OCI-LY1 (cell line): ENCODE measurements around the gene RELA.

Experiments used
- H2AFZ ChIP-seq: fragments of 200-600 bp; sonication (generic), shearing (Covaris generic); 2 replicates; pipeline ENCODE4 v1.6.0; 2014; ENCODE audit warnings: antibody characterized with exemption, mild to moderate bottlenecking, low read length
- H3F3A ChIP-seq: fragments of 200-600 bp; sonication (generic), shearing (Covaris generic); 2 replicates; pipeline ENCODE4 v1.6.0; 2014; ENCODE audit warnings: mild to moderate bottlenecking, antibody characterized with exemption, low read length, moderate library complexity; ENCODE audit not compliant: insufficient read depth
- H3K27ac ChIP-seq: fragments of 200-600 bp; sonication (generic); 2 replicates; pipeline ENCODE4 v1.5.1; 2014; ENCODE audit warnings: low read length, mixed run types, mild to moderate bottlenecking, low read depth; ENCODE audit not compliant: poor library complexity, severe bottlenecking
- H3K27me3 ChIP-seq: fragments of 200-600 bp; sonication (generic); 2 replicates; pipeline ENCODE4 v1.6.0; 2014; ENCODE audit warnings: antibody characterized with exemption, mild to moderate bottlenecking, low read length, moderate library complexity; ENCODE audit not compliant: insufficient read depth
- H3K36me3 ChIP-seq: fragments of 200-600 bp; sonication (generic); 2 replicates; pipeline ENCODE4 v1.6.1; 2014; ENCODE audit warnings: mild to moderate bottlenecking, antibody characterized with exemption, low read length, moderate library complexity, mixed read lengths; ENCODE audit not compliant: insufficient read depth
- H3K4me1 ChIP-seq: fragments of 200-600 bp; sonication (generic); 2 replicates; pipeline ENCODE4 v1.5.1; 2014; ENCODE audit warnings: mild to moderate bottlenecking, low read length, moderate library complexity; ENCODE audit not compliant: insufficient read depth, severe bottlenecking
- H3K4me2 ChIP-seq: fragments of 200-600 bp; sonication (generic), shearing (Covaris generic); 2 replicates; pipeline ENCODE4 v1.6.1; 2014; ENCODE audit warnings: low read length
- H3K4me3 ChIP-seq: fragments of 200-600 bp; sonication (generic); 2 replicates; pipeline ENCODE4 v1.5.1; 2014; ENCODE audit warnings: low read length, low read depth, mild to moderate bottlenecking, mixed read lengths; ENCODE audit not compliant: poor library complexity, severe bottlenecking
- H3K79me2 ChIP-seq: fragments of 200-600 bp; shearing (Covaris generic); 2 replicates; pipeline ENCODE4 v1.6.1; 2016; ENCODE audit warnings: mixed run types, low read length, mixed read lengths; ENCODE audit not compliant: insufficient read depth
- H3K9ac ChIP-seq: fragments of 200-600 bp; sonication (generic), shearing (Covaris generic); 2 replicates; pipeline ENCODE4 v1.6.1; 2014; ENCODE audit warnings: mild to moderate bottlenecking, low read length, mixed read lengths
- H3K9me2 ChIP-seq: fragments of 200-600 bp; sonication (generic), shearing (Covaris generic); 2 replicates; pipeline ENCODE4 v1.6.1; 2014; ENCODE audit warnings: low read depth, mild to moderate bottlenecking, low read length, mixed read lengths
- H3K9me3 ChIP-seq: fragments of 200-600 bp; shearing (Covaris generic); 2 replicates; pipeline ENCODE4 v1.6.1; 2014; ENCODE audit warnings: low read length, mixed read lengths
- H4K20me1 ChIP-seq: fragments of 200-600 bp; sonication (generic), shearing (Covaris generic); 2 replicates; pipeline ENCODE4 v1.6.0; 2016; ENCODE audit warnings: mild to moderate bottlenecking, low read length; ENCODE audit not compliant: insufficient read depth
- EZH2 ChIP-seq: fragments of 200-600 bp; sonication (generic), shearing (Covaris generic); IDR thresholded peaks from 2 replicates; pipeline ENCODE4 v1.8.0; 2017; ENCODE audit warnings: borderline replicate concordance, mixed run types, mild to moderate bottlenecking, antibody characterized with exemption, low read length, moderate library complexity, mixed read lengths
- TF ChIP-seq, protein P1 (sequence below): fragments of 200-600 bp; sonication (generic), shearing (Covaris generic); IDR thresholded peaks from 2 replicates; pipeline ENCODE4 v1.5.1; 2017; ENCODE audit warnings: mild to moderate bottlenecking, antibody characterized with exemption, low read length, moderate library complexity, mixed read lengths

RELA gene

DNA sequence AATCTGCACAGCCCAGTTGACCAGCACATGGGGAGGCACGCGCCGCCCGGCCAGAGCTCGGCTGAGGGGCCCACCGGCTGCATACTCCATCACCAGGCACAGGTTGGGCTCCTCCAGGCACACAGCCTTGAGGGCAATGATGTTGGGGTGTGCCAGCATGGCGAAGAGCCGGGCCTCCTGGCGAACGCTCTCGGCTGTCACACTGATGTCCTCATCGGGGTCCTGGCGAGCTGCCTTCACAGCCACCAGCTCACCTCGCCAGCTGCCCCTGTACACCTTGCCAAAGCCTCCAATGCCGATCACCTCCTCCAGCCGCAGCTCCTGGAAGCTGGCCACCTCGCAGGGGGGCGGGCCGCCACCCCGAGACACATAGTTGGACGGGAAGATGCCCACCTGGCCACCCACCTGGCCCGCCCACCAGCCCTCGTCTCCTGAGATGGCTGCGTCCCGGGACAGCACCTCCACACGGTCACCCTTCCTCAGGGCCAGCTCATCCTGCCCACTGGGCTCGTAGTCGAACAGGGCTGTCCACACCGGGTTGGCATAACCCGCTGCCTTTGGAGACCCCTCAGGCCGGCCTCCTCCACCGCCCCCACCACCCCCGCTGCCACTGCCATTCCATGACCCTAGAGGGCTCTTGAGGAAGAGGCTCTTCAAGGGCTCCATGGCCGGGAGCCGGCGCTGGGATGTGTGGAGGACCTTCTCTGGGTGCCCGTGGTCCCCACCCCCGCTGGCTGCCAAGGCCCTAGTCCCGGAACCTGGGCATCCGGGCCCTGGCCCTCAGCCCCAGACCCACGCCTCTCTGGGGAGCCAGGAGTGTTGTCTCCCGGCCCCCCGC lies 49.4 kb downstream of the RELA start:
- peaks cover 9% of the 10 kb centered on the region; the same call in 1 of the 2 replicates for H3K79me2 ChIP-seq
- TF ChIP-seq EZH2, result no peak
- TF ChIP-seq, protein P1, sequence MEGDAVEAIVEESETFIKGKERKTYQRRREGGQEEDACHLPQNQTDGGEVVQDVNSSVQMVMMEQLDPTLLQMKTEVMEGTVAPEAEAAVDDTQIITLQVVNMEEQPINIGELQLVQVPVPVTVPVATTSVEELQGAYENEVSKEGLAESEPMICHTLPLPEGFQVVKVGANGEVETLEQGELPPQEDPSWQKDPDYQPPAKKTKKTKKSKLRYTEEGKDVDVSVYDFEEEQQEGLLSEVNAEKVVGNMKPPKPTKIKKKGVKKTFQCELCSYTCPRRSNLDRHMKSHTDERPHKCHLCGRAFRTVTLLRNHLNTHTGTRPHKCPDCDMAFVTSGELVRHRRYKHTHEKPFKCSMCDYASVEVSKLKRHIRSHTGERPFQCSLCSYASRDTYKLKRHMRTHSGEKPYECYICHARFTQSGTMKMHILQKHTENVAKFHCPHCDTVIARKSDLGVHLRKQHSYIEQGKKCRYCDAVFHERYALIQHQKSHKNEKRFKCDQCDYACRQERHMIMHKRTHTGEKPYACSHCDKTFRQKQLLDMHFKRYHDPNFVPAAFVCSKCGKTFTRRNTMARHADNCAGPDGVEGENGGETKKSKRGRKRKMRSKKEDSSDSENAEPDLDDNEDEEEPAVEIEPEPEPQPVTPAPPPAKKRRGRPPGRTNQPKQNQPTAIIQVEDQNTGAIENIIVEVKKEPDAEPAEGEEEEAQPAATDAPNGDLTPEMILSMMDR, result no peak
- no peaks in the 10 kb centered on the region for H3F3A ChIP-seq
- peaks cover 13% of the 10 kb centered on the region for H3K36me3 ChIP-seq
- no peaks in the 10 kb centered on the region for H3K27me3 ChIP-seq
- H3K9me2 ChIP-seq, result no peaks in the 10 kb centered on the region
- peaks cover 48% of the 10 kb centered on the region for H3K4me1 ChIP-seq
- H2AFZ ChIP-seq, result no peak overlapping the region
- H3K9me3 ChIP-seq, result no peaks in the 10 kb centered on the region
- no peaks in the 10 kb centered on the region for H4K20me1 ChIP-seq
- H3K4me3 ChIP-seq, result peak overlapping the region; percentile 83
- peak overlapping the region; percentile 77 for H3K27ac ChIP-seq
- peak overlapping the region; percentile 73 for H3K4me2 ChIP-seq
- H3K9ac ChIP-seq, result peak overlapping the region; percentile 82

DNA sequence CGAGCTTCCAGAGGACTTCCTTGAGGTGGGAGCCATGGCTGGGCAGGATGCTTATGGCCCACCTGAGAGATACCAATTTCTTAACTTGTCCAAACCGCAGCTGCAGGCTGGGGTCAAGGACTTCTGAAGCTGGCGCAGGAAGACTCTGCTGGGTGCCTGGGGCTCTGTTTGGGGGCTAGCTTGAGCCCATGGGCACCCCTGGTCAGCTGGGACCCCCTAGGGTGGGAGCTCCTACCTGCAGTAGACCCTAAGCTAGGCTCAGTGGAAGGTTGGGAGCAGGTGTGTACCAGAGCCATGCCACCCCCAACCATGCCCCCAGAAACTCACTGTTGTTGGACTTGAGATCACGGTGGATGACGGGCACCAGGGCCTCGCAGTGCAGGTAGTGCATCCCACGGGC lies 50.0 kb downstream of the RELA start:
- H3K4me2 ChIP-seq, result peak overlapping the region; percentile 73
- no peaks in the 10 kb centered on the region for H3K9me2 ChIP-seq
- no peaks in the 10 kb centered on the region for H3K9me3 ChIP-seq
- no peak overlapping the region for H3K27ac ChIP-seq
- H3K79me2 ChIP-seq, result peaks cover 9% of the 10 kb centered on the region; the same call in 1 of the 2 replicates
- peaks cover 13% of the 10 kb centered on the region for H3K36me3 ChIP-seq
- H3K27me3 ChIP-seq, result no peaks in the 10 kb centered on the region
- H3K9ac ChIP-seq, result peak overlapping the region; percentile 82; the same call in 1 of the 2 replicates
- H4K20me1 ChIP-seq, result no peaks in the 10 kb centered on the region
- no peak overlapping the region for H2AFZ ChIP-seq
- peaks cover 42% of the 10 kb centered on the region for H3K4me1 ChIP-seq
- no peak for TF ChIP-seq EZH2
- H3K4me3 ChIP-seq, result peak overlapping the region; percentile 83
- H3F3A ChIP-seq, result no peaks in the 10 kb centered on the region

DNA sequence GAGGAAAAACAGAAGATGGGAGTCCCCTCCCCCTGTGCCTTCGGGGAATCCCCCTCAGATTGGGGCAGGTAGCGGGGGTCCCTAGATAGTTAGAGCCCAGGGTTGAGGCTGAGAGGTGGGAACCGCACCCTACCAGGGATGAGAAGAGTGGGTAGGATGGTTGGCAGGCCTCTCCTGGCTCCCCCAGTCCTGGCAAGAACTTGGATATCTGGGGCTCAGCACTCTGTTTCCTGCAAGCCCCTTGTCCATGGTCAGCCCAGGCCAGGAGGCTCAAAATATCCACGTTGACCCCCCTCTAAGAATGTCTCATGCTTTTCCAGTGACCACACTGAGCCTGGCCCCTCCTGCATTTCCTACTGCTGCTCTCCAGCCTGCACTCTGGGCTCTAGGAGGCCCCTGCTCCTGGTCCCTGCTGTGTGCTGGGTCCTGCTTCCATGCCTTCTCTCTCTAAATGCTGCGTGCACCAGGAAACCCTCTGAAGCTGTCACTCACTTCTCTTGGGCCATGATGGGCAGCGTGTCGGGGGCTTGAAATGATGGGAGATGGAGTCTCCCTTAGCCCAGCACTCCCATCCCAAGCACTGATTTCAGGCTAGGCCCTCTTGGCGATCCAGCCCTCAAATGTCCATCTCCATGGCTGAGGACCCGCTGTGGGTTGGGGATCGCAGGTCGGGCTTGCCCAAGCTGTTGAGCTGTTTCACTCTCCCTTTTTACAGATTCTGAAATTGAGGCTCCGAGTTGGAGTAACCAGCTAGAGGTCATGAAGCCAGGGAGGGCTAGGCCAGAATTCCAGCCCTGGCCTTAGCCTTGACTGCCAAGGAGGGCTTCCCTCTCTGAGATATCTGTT lies 50.7 kb downstream of the RELA start:
- no peak overlapping the region for H3K27ac ChIP-seq
- H3K27me3 ChIP-seq, result no peaks in the 10 kb centered on the region
- no peaks in the 10 kb centered on the region for H4K20me1 ChIP-seq
- H3K4me2 ChIP-seq, result peak overlapping the region; percentile 73; the same call in 1 of the 2 replicates
- H3K36me3 ChIP-seq, result peaks cover 14% of the 10 kb centered on the region
- H3K9me3 ChIP-seq, result no peaks in the 10 kb centered on the region
- TF ChIP-seq, protein P1, result no peak
- TF ChIP-seq EZH2, result no peak
- H3K4me3 ChIP-seq, result peak overlapping the region; percentile 83
- no peak overlapping the region; the same call in 1 of the 2 replicates for H3K9ac ChIP-seq
- H3F3A ChIP-seq, result no peaks in the 10 kb centered on the region
- H2AFZ ChIP-seq, result no peak overlapping the region
- H3K79me2 ChIP-seq, result peaks cover 9% of the 10 kb centered on the region; the same call in 1 of the 2 replicates
- no peaks in the 10 kb centered on the region for H3K9me2 ChIP-seq
- peaks cover 35% of the 10 kb centered on the region for H3K4me1 ChIP-seq
